NCI-H446 (cell line): ENCODE measurements around the gene NT5C1B.

Source experiments
- DNase-seq, 2 experiments: peaks; one replicate each; lab custom pipeline; 2025; lab: John Stamatoyannopoulos, UW

NT5C1B gene

DNA sequence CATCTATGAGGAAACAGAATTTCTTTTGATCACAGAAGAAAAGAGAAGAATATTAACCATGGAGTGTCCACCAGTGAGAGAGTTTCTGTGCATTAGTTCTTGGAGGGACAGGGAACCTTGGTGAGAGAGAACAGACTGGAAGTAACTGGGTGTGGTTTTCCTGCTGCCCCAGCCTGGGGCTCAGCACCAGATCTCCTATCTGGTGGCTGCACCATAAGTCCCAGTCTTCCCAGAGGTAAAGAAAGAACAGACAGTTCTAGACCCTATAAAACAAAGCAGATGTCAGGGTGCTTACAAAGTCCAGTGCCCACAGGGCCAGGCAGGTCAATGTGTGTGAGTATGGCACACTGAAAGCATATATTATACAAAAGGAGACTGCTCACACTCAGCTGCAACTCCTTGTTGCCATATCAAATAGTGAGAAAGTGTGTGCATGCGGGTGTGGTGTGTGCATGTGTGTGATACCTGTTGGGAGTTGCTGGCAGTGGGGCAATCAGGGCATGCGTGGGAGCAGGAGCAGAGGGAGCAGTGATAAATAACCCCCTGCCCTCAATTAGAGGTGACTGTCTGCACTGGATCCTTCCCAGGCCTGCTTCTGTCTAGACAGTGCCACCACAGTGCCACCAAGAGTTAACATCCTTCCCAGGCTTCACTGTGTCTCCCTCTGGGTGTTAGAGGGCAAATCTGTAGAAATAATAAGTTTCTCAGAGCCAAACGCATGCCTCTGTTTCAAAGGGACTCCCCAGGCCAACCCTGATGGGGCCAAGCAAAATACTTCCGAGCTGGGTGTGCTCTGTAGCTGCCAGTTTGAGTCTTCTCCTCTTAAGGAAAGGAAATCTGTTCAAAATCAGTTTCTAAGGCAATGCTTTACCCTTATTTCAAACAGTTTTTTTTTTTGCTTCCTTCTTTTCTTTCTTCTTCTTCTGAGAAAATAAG is 74.6 kb downstream of the NT5C1B start:
- no peak for DNase-seq
